BLaER1 (cell line): ENCODE results near the gene TRIM39.

ENCODE experiments used
- H3K27ac ChIP-seq: shearing (Covaris generic); formaldehyde crosslinking; 2 replicates; pipeline ENCODE4 v1.8.1; 2022
- H3K27me3 ChIP-seq: shearing (Covaris generic); formaldehyde crosslinking; 2 replicates; pipeline ENCODE4 v1.8.1; 2022
- H3K36me3 ChIP-seq: shearing (Covaris generic); formaldehyde crosslinking; 2 replicates; pipeline ENCODE4 v1.8.1; 2022
- H3K4me1 ChIP-seq: shearing (Covaris generic); formaldehyde crosslinking; 2 replicates; pipeline ENCODE4 v1.8.1; 2022
- H3K4me2 ChIP-seq: shearing (Covaris generic); formaldehyde crosslinking; 2 replicates; pipeline ENCODE4 v1.8.1; 2022
- H3K4me3 ChIP-seq: shearing (Covaris generic); formaldehyde crosslinking; 2 replicates; pipeline ENCODE4 v1.8.1; 2022
- H3K9ac ChIP-seq: shearing (Covaris generic); formaldehyde crosslinking; 2 replicates; pipeline ENCODE4 v1.8.1; 2022
- H3K9me3 ChIP-seq: shearing (Covaris generic); formaldehyde crosslinking; 2 replicates; pipeline ENCODE4 v1.8.1; 2022
- H4K20me1 ChIP-seq: shearing (Covaris generic); formaldehyde crosslinking; 2 replicates; pipeline ENCODE4 v1.8.1; 2022
- Cebpa-rat ChIP-seq: shearing (Covaris generic); IDR thresholded peaks from 2 replicates; pipeline ENCODE4 v1.8.1; 2022

TRIM39 gene

GRCh38 chr6:30325873-30326525 lies 728 bp upstream of the TRIM39 start:
- Histone ChIP-seq H3K9me3 (no peaks in the 10 kb centered on the region), H3K4me3 (peak overlapping the region; percentile 90), H3K4me1 (peaks cover 44% of the 10 kb centered on the region), H3K27ac (peak overlapping the region; percentile 92), H3K4me2 (peak overlapping the region; percentile 94), H3K36me3 (peaks cover 30% of the 10 kb centered on the region), H3K9ac (peak overlapping the region; percentile 91), H3K27me3 (no peaks in the 10 kb centered on the region), H4K20me1 (peaks cover 48% of the 10 kb centered on the region)
- TF ChIP-seq Cebpa-rat, result no peak

GRCh38 chr6:30327232-30327746 lies 562 bp downstream of the TRIM39 start:
- H3K4me1 ChIP-seq, result peaks cover 38% of the 10 kb centered on the region
- H4K20me1 ChIP-seq, result peaks cover 35% of the 10 kb centered on the region
- H3K9me3 ChIP-seq, result no peaks in the 10 kb centered on the region
- H3K27ac ChIP-seq, result peak overlapping the region; percentile 92
- no peaks in the 10 kb centered on the region for H3K27me3 ChIP-seq
- no peak for TF ChIP-seq Cebpa-rat
- H3K9ac ChIP-seq, result peak overlapping the region; percentile 91
- H3K4me2 ChIP-seq, result peak overlapping the region; percentile 94
- peaks cover 39% of the 10 kb centered on the region for H3K36me3 ChIP-seq
- peak overlapping the region; percentile 90 for H3K4me3 ChIP-seq

GRCh38 chr6:30328397-30328796 lies 1.7 kb downstream of the TRIM39 start:
- Histone ChIP-seq H3K9ac (no peak overlapping the region), H3K27me3 (no peaks in the 10 kb centered on the region), H3K36me3 (peaks cover 33% of the 10 kb centered on the region), H4K20me1 (peaks cover 24% of the 10 kb centered on the region), H3K4me1 (peaks cover 30% of the 10 kb centered on the region), H3K4me2 (no peak overlapping the region), H3K9me3 (no peaks in the 10 kb centered on the region), H3K27ac (no peak overlapping the region), H3K4me3 (no peak overlapping the region)
- TF ChIP-seq Cebpa-rat, result no peak

GRCh38 chr6:30329331-30329730 lies 2.6 kb downstream of the TRIM39 start:
- Histone ChIP-seq H3K36me3 (peaks cover 42% of the 10 kb centered on the region), H3K9ac (no peak overlapping the region), H3K27me3 (no peaks in the 10 kb centered on the region; the same call in 1 of the 2 replicates), H4K20me1 (peaks cover 15% of the 10 kb centered on the region), H3K9me3 (no peaks in the 10 kb centered on the region), H3K4me1 (peaks cover 22% of the 10 kb centered on the region), H3K27ac (no peak overlapping the region), H3K4me2 (no peak overlapping the region), H3K4me3 (no peak overlapping the region)
- TF ChIP-seq Cebpa-rat, result no peak

GRCh38 chr6:30331981-30332380 lies 5.3 kb downstream of the TRIM39 start:
- H3K27me3 ChIP-seq, result no peaks in the 10 kb centered on the region; the same call in 1 of the 2 replicates
- H3K4me1 ChIP-seq, result peaks cover 10% of the 10 kb centered on the region
- no peak overlapping the region for H3K27ac ChIP-seq
- TF ChIP-seq Cebpa-rat, result no peak
- no peak overlapping the region for H3K9ac ChIP-seq
- no peak overlapping the region for H3K4me2 ChIP-seq
- peaks cover 68% of the 10 kb centered on the region for H3K36me3 ChIP-seq
- H3K9me3 ChIP-seq, result no peaks in the 10 kb centered on the region
- no peaks in the 10 kb centered on the region for H4K20me1 ChIP-seq
- H3K4me3 ChIP-seq, result no peak overlapping the region

- Histone ChIP-seq H4K20me1 (no peaks in the 10 kb centered on the region), H3K27ac (no peak overlapping the region)
Measured at GRCh38 chr6:30334075-30334783, 7.5 kb downstream of the TRIM39 start.

GRCh38 chr6:30340589-30341054 lies 13.9 kb downstream of the TRIM39 start:
- H3K4me1 ChIP-seq, result peaks cover 1% of the 10 kb centered on the region
- no peaks in the 10 kb centered on the region for H4K20me1 ChIP-seq
- H3K9ac ChIP-seq, result no peak overlapping the region
- no peak overlapping the region for H3K4me3 ChIP-seq
- no peaks in the 10 kb centered on the region for H3K27me3 ChIP-seq
- TF ChIP-seq Cebpa-rat, result no peak
- peaks cover 76% of the 10 kb centered on the region for H3K36me3 ChIP-seq
- no peaks in the 10 kb centered on the region for H3K9me3 ChIP-seq
- no peak overlapping the region for H3K4me2 ChIP-seq
- no peak overlapping the region for H3K27ac ChIP-seq

More at GRCh38 chr6:30334075-30334783, 7.5 kb downstream of the TRIM39 start:
- Histone ChIP-seq H3K36me3 (peaks cover 89% of the 10 kb centered on the region), H3K9ac (no peak overlapping the region), H3K4me3 (no peak overlapping the region), H3K4me2 (no peak overlapping the region), H3K4me1 (no peaks in the 10 kb centered on the region), H3K27me3 (no peaks in the 10 kb centered on the region; the same call in 1 of the 2 replicates), H3K9me3 (no peaks in the 10 kb centered on the region)
- TF ChIP-seq Cebpa-rat, result no peak

- no peak for TF ChIP-seq Cebpa-rat
- H3K4me3 ChIP-seq, result no peak overlapping the region
- H3K36me3 ChIP-seq, result peaks cover 71% of the 10 kb centered on the region
- H4K20me1 ChIP-seq, result no peaks in the 10 kb centered on the region
- H3K4me2 ChIP-seq, result no peak overlapping the region
- H3K4me1 ChIP-seq, result peaks cover 7% of the 10 kb centered on the region
- H3K9me3 ChIP-seq, result no peaks in the 10 kb centered on the region
- H3K9ac ChIP-seq, result no peak overlapping the region
- H3K27me3 ChIP-seq, result no peaks in the 10 kb centered on the region
- H3K27ac ChIP-seq, result no peak overlapping the region
Measured at GRCh38 chr6:30341218-30341617, 14.5 kb downstream of the TRIM39 start.

- Histone ChIP-seq H3K9me3 (no peaks in the 10 kb centered on the region), H4K20me1 (no peaks in the 10 kb centered on the region), H3K4me1 (peaks cover 9% of the 10 kb centered on the region), H3K4me2 (no peak overlapping the region), H3K9ac (no peak overlapping the region), H3K27ac (no peak overlapping the region), H3K27me3 (no peaks in the 10 kb centered on the region), H3K4me3 (no peak overlapping the region), H3K36me3 (peaks cover 71% of the 10 kb centered on the region)
- no peak for TF ChIP-seq Cebpa-rat
Measured at GRCh38 chr6:30341728-30342127, 15.0 kb downstream of the TRIM39 start.
